NCI-H748 treated with DMSO at 0.1 percent for 48 hours (cell line): ENCODE data around the gene RBM47.
A peak's percentile ranks its signal among the peaks of the same experiment; 100 is the strongest.
"Not testable (repeated sequence)": the region's sequence is repeated elsewhere in the genome, so short reads cannot be mapped to it uniquely, and the experiment has no call there.

Experiments used
- DNase-seq: peaks from one replicate; lab custom pipeline; 2025; lab: John Stamatoyannopoulos, UW

Gene RBM47

GRCh38 chr4:40486534-40486933, 143.1 kb downstream of the RBM47 start:
- DNase-seq: no peak

- DNase-seq: no peak
Measured at GRCh38 chr4:40484346-40485090, 145.1 kb downstream of the RBM47 start.

- no peak for DNase-seq
Measured at GRCh38 chr4:40482985-40483647, 146.5 kb downstream of the RBM47 start.

GRCh38 chr4:40481977-40482376, 147.7 kb downstream of the RBM47 start:
- DNase-seq: no peak

- DNase-seq: no peak
Measured at GRCh38 chr4:40480291-40480690, 149.4 kb downstream of the RBM47 start.

- no peak for DNase-seq
Measured at GRCh38 chr4:40479378-40479777, 150.3 kb downstream of the RBM47 start.

GRCh38 chr4:40475609-40476008, 154.1 kb downstream of the RBM47 start:
- peak; percentile 14 for DNase-seq

GRCh38 chr4:40473578-40474388, 155.9 kb downstream of the RBM47 start:
- no peak for DNase-seq

- no peak for DNase-seq
Measured at GRCh38 chr4:40471923-40472322, 157.7 kb downstream of the RBM47 start.

GRCh38 chr4:40466789-40467188, 162.9 kb downstream of the RBM47 start:
- DNase-seq: no peak

GRCh38 chr4:40462326-40462725, 167.3 kb downstream of the RBM47 start:
- no peak for DNase-seq

- DNase-seq: no peak
Measured at GRCh38 chr4:40461879-40462278, 167.8 kb downstream of the RBM47 start.

GRCh38 chr4:40461062-40461461, 168.6 kb downstream of the RBM47 start:
- no peak for DNase-seq

GRCh38 chr4:40458683-40459082, 171.0 kb downstream of the RBM47 start:
- no peak for DNase-seq

- DNase-seq: no peak
Measured at GRCh38 chr4:40458109-40458508, 171.6 kb downstream of the RBM47 start.

GRCh38 chr4:40455340-40455902, 174.2 kb downstream of the RBM47 start:
- DNase-seq: no peak

- DNase-seq: no peak
Measured at GRCh38 chr4:40454816-40455215, 174.8 kb downstream of the RBM47 start.

GRCh38 chr4:40453912-40454311, 175.8 kb downstream of the RBM47 start:
- DNase-seq: no peak

GRCh38 chr4:40448875-40449274, 180.8 kb downstream of the RBM47 start:
- no peak for DNase-seq

GRCh38 chr4:40446839-40447238, 182.8 kb downstream of the RBM47 start:
- DNase-seq: no peak

- not testable (repeated sequence) for DNase-seq
Measured at GRCh38 chr4:40446261-40446750, 183.4 kb downstream of the RBM47 start.

- DNase-seq: no peak
Measured at GRCh38 chr4:40445671-40446070, 184.0 kb downstream of the RBM47 start.
